Choroid plexus epithelial cell (primary cell): ENCODE measurements around the gene CDK3.

ENCODE experiments used
- DNase-seq: peaks from one replicate; pipeline ENCODE4 v3.0.0-alpha.2; 2010; ENCODE audit warnings: low read depth
- H3K4me3 ChIP-seq: 2 replicates; pipeline ENCODE4 v1.5.1; 2011; ENCODE audit warnings: low read depth, mild to moderate bottlenecking, control low read depth, low read length, moderate library complexity
- TF ChIP-seq, protein P1 (sequence below): conservative IDR thresholded peaks from 2 replicates; pipeline ENCODE4 v1.5.1; 2011; ENCODE audit warnings: low read depth, mild to moderate bottlenecking, control low read depth, inconsistent platforms, low read length, moderate library complexity

Gene CDK3

DNA sequence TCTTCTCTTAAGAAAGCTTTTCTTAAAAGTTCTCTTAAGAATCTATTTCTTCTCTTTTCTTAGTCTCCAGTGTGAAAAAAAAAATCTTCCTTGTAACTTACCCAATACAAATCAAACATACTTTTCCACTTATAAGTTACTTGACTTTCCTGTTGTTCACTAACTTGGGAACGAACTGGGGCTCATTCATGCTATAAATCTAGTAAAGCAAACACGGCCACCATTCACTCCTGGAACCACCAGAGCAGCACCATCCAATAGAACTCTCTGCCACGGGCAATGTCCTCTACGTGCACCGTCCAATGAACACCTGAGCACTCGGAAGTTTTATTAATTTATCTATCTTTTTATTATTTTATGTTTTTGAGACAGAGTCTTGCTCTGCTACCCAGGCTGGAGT lies 50.9 kb downstream of the CDK3 start:
- TF ChIP-seq, protein P1, sequence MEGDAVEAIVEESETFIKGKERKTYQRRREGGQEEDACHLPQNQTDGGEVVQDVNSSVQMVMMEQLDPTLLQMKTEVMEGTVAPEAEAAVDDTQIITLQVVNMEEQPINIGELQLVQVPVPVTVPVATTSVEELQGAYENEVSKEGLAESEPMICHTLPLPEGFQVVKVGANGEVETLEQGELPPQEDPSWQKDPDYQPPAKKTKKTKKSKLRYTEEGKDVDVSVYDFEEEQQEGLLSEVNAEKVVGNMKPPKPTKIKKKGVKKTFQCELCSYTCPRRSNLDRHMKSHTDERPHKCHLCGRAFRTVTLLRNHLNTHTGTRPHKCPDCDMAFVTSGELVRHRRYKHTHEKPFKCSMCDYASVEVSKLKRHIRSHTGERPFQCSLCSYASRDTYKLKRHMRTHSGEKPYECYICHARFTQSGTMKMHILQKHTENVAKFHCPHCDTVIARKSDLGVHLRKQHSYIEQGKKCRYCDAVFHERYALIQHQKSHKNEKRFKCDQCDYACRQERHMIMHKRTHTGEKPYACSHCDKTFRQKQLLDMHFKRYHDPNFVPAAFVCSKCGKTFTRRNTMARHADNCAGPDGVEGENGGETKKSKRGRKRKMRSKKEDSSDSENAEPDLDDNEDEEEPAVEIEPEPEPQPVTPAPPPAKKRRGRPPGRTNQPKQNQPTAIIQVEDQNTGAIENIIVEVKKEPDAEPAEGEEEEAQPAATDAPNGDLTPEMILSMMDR, result no peak
- no peak for DNase-seq
- H3K4me3 ChIP-seq, result no peak overlapping the region

DNA sequence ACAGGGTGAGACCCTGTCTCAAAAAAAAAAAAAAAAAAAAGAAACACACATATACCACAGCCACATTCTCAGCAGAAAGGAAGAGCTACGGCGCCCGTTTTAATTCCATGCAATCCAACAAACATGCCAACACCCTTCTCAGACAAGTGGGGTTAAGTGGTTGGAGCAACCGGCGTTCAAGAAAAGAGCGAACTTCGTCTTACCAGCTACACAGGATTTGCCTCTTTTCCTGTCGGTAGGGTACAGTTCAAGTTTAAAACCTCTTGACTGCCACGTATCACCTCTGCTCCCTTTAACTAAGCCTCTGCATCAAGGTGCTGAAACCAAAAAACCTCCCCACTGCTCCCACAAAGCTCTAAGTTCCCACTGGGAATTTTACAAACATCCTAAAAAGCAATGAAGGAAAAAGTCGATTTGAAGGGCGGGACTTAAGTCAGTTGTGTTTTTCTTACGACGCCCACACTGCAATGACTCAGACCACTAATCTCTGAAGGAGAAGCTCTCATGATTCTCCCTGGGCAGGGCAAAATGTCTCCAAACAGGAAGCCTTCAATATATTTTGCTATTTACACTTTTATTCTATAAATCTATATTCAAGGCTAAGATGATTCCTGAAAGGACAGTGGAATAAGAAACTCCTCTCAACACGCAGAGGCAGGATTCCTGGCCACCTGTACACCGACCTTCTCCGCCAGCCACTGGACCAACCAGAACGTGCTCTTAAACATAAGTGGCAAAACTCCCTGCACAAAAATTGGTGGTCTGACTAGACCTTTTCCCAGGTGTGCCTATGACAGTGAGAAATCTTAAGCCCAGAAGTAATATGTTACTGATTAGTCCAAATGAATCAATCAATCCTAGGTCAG lies 52.8 kb downstream of the CDK3 start:
- TF ChIP-seq, protein P1, result no peak
- DNase-seq, result peak; percentile 88
- H3K4me3 ChIP-seq, result no peak overlapping the region

DNA sequence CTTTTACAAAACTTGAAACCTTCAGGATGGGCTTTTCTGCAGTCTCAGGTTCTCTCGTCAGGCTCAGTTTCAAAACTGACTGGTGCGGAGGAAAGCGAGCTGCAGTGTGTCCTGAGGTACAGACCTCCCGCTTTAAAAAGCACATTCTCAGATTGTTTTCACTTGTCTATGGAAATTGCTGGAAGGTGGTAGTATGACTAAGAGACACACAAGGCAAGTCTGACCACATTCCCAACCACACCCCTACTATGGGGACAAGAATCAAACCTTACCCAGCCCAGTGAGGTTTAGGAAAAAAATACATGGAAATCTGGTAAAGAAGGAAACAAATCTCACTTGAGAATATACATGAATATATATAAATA lies 53.4 kb downstream of the CDK3 start:
- TF ChIP-seq, protein P1, result no peak
- peak; percentile 50 for DNase-seq
- no peak overlapping the region for H3K4me3 ChIP-seq
